ENCODE data around the gene P2RX6.

P2RX6 gene

GRCh38 chr22:20994902-20995241 is 20.1 kb upstream of the P2RX6 start:
- ATAC-seq (ENCODE audit: insufficient read depth, low read depth): no peak
- no peaks in the 10 kb centered on the region for H3K9me3 ChIP-seq (ENCODE audit: insufficient read depth, low read length, severe bottlenecking)
- peaks cover 8% of the 10 kb centered on the region for H3K79me2 ChIP-seq (ENCODE audit: insufficient read depth, low read length)
- no peak overlapping the region for H3K9ac ChIP-seq (ENCODE audit: low read depth, low read length)
- H3K4me3 ChIP-seq (ENCODE audit: low read depth in 1 of 2, low read length in 2 of 2): no peak overlapping the region
- H3K27me3 ChIP-seq (ENCODE audit: insufficient read depth, low read length, poor library complexity): no peaks in the 10 kb centered on the region
- H3K36me3 ChIP-seq (ENCODE audit: insufficient read depth, low read length): peaks cover 91% of the 10 kb centered on the region
- TF ChIP-seq EZH2 (IDR thresholded peaks at IDR 0.05; ENCODE audit: borderline replicate concordance, low read depth, low read length, severe bottlenecking): no peak
- TF ChIP-seq, protein P1, sequence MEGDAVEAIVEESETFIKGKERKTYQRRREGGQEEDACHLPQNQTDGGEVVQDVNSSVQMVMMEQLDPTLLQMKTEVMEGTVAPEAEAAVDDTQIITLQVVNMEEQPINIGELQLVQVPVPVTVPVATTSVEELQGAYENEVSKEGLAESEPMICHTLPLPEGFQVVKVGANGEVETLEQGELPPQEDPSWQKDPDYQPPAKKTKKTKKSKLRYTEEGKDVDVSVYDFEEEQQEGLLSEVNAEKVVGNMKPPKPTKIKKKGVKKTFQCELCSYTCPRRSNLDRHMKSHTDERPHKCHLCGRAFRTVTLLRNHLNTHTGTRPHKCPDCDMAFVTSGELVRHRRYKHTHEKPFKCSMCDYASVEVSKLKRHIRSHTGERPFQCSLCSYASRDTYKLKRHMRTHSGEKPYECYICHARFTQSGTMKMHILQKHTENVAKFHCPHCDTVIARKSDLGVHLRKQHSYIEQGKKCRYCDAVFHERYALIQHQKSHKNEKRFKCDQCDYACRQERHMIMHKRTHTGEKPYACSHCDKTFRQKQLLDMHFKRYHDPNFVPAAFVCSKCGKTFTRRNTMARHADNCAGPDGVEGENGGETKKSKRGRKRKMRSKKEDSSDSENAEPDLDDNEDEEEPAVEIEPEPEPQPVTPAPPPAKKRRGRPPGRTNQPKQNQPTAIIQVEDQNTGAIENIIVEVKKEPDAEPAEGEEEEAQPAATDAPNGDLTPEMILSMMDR (IDR thresholded peaks at IDR 0.05; ENCODE audit: borderline replicate concordance, extremely low read depth, low read length, poor library complexity, severe bottlenecking): no peak
- H3K4me2 ChIP-seq (ENCODE audit: insufficient read depth, low read length): no peak overlapping the region
- H3K27ac ChIP-seq (ENCODE audit: low read length): no peak overlapping the region
- no peak for DNase-seq
- peaks cover 6% of the 10 kb centered on the region for H3K4me1 ChIP-seq (ENCODE audit: insufficient read depth, low read length)
- H2AFZ ChIP-seq (ENCODE audit: low read depth, low read length): no peak overlapping the region
- peaks cover 14% of the 10 kb centered on the region for H4K20me1 ChIP-seq (ENCODE audit: insufficient read depth, low read length)

DNA sequence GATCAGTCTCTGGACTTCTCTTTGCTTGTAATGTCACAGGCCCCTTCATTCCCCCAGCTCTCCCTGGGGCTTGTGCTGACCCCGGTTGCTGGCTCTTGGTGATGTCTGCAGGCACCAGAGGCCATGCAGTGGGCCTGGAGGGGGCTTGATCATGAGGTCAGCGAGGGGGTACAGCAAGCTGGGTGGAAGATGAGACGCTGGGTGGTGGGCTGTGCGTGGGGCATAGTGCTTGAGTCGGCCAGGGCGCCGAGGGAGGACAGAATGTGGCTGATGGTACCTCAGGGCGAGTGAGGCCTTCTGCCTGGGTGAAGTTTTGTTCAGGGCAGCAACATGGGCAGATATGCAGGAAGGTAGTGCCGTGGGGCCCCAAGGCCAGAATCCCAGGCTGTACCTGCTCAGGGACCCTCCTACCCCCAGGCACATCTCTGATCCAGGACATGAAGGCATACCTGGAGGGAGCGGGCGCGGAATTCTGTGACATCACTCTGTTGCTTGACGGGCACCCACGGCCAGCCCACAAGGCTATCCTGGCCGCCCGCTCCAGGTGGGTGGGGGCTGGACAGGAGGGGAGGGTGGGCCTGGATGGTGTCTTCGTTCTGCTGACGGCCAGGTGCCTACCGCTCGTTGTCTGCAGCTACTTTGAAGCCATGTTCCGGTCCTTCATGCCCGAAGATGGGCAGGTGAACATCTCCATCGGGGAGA is 19.5 kb upstream of the P2RX6 start:
- Histone ChIP-seq H3K9ac (ENCODE audit: low read depth, low read length) (no peak overlapping the region), H4K20me1 (ENCODE audit: insufficient read depth, low read length) (peaks cover 20% of the 10 kb centered on the region), H3K4me2 (ENCODE audit: insufficient read depth, low read length) (no peak overlapping the region), H3K9me3 (ENCODE audit: insufficient read depth, low read length, severe bottlenecking) (no peaks in the 10 kb centered on the region), H2AFZ (ENCODE audit: low read depth, low read length) (no peak overlapping the region), H3K79me2 (ENCODE audit: insufficient read depth, low read length) (peaks cover 15% of the 10 kb centered on the region), H3K4me3 (ENCODE audit: low read depth in 1 of 2, low read length in 2 of 2) (no peak overlapping the region), H3K27ac (ENCODE audit: low read length) (no peak overlapping the region), H3K4me1 (ENCODE audit: insufficient read depth, low read length) (peaks cover 12% of the 10 kb centered on the region), H3K36me3 (ENCODE audit: insufficient read depth, low read length) (peaks cover 92% of the 10 kb centered on the region), H3K27me3 (ENCODE audit: insufficient read depth, low read length, poor library complexity) (no peaks in the 10 kb centered on the region)
- TF ChIP-seq EZH2 (IDR thresholded peaks at IDR 0.05; ENCODE audit: borderline replicate concordance, low read depth, low read length, severe bottlenecking): no peak
- TF ChIP-seq, protein P1 (IDR thresholded peaks at IDR 0.05; ENCODE audit: borderline replicate concordance, extremely low read depth, low read length, poor library complexity, severe bottlenecking): no peak
- no peak for ATAC-seq (ENCODE audit: insufficient read depth, low read depth)
- DNase-seq: no peak

DNA sequence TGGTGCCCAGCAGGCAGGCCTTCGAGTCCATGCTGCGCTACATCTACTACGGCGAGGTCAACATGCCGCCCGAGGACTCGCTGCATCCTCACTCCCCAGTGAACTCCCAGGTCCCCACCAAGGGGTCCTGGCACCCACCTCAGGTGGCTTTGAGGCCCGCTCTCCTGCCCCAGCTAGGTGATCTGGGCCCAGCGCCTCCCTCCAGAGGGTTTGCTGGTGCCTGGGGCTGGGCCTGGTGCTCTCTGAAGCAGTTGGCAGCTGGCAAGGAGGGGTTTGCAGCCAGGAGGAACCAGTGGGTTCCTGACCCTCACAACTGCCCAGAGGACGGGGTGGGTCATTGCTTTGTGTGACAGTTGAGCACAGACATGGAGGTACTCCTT is 18.9 kb upstream of the P2RX6 start:
- H3K79me2 ChIP-seq (ENCODE audit: insufficient read depth, low read length): peaks cover 20% of the 10 kb centered on the region
- H3K36me3 ChIP-seq (ENCODE audit: insufficient read depth, low read length): peaks cover 93% of the 10 kb centered on the region
- H4K20me1 ChIP-seq (ENCODE audit: insufficient read depth, low read length): peaks cover 25% of the 10 kb centered on the region
- H3K27ac ChIP-seq (ENCODE audit: low read length): no peak overlapping the region
- TF ChIP-seq EZH2 (IDR thresholded peaks at IDR 0.05; ENCODE audit: borderline replicate concordance, low read depth, low read length, severe bottlenecking): no peak
- TF ChIP-seq, protein P1 (IDR thresholded peaks at IDR 0.05; ENCODE audit: borderline replicate concordance, extremely low read depth, low read length, poor library complexity, severe bottlenecking): no peak
- H3K4me1 ChIP-seq (ENCODE audit: insufficient read depth, low read length): peaks cover 17% of the 10 kb centered on the region
- no peak overlapping the region for H3K4me2 ChIP-seq (ENCODE audit: insufficient read depth, low read length)
- no peak overlapping the region for H3K4me3 ChIP-seq (ENCODE audit: low read depth in 1 of 2, low read length in 2 of 2)
- DNase-seq: no peak
- H2AFZ ChIP-seq (ENCODE audit: low read depth, low read length): no peak overlapping the region
- ATAC-seq (ENCODE audit: insufficient read depth, low read depth): no peak
- H3K9ac ChIP-seq (ENCODE audit: low read depth, low read length): no peak overlapping the region
- H3K27me3 ChIP-seq (ENCODE audit: insufficient read depth, low read length, poor library complexity): no peaks in the 10 kb centered on the region
- no peaks in the 10 kb centered on the region for H3K9me3 ChIP-seq (ENCODE audit: insufficient read depth, low read length, severe bottlenecking)

Data from DND-41 (cell line).